Coronary artery (tissue), 2 donors: ENCODE data around the gene BPIFA3.

Source experiments
- DNase-seq: peaks from one replicate; pipeline ENCODE4 v3.0.0-alpha.2; 2017; ENCODE audit warnings: low spot score
- H3K27ac ChIP-seq, 2 donors: fragments of 200-600 bp; sonication (generic); one replicate each; pipeline ENCODE4 v1.5.1; 2016 to 2019
- H3K4me3 ChIP-seq: fragments of 200-600 bp; sonication (generic); 2 replicates; pipeline ENCODE4 v1.5.1; 2016; ENCODE audit warnings: mild to moderate bottlenecking, moderate library complexity
- CTCF ChIP-seq: fragments of 200-600 bp; sonication (generic); IDR thresholded peaks from one replicate; pipeline ENCODE4 v1.5.1; 2019; ENCODE audit warnings: antibody characterized with exemption

The BPIFA3 gene

GRCh38 chr20:33239979-33240736 is 23.0 kb downstream of the BPIFA3 start:
- DNase-seq, result no peak
- TF ChIP-seq CTCF, result no peak
- Histone ChIP-seq H3K27ac (no peak overlapping the region), H3K4me3 (no peak overlapping the region)

GRCh38 chr20:33240923-33241322 is 23.8 kb downstream of the BPIFA3 start:
- Histone ChIP-seq H3K27ac (no peak overlapping the region), H3K4me3 (no peak overlapping the region)
- TF ChIP-seq CTCF, result no peak
- DNase-seq, result no peak

- H3K4me3 ChIP-seq, result no peak overlapping the region
- no peak overlapping the region for H3K27ac ChIP-seq
- DNase-seq, result no peak
- no peak for TF ChIP-seq CTCF
These were observed 25.4 kb downstream of the BPIFA3 start for GRCh38 chr20:33242319-33243100.

- TF ChIP-seq CTCF, result no peak
- Histone ChIP-seq H3K27ac (no peak overlapping the region), H3K4me3 (no peak overlapping the region)
- no peak for DNase-seq
These were observed 28.9 kb downstream of the BPIFA3 start for GRCh38 chr20:33246077-33246476.

GRCh38 chr20:33249456-33249855 is 32.3 kb downstream of the BPIFA3 start:
- H3K27ac ChIP-seq, result no peak overlapping the region
- TF ChIP-seq CTCF, result no peak
- DNase-seq, result no peak
- no peak overlapping the region for H3K4me3 ChIP-seq

- H3K27ac ChIP-seq, result no peak overlapping the region
- no peak for TF ChIP-seq CTCF
- no peak for DNase-seq
- no peak overlapping the region for H3K4me3 ChIP-seq
These were observed 33.5 kb downstream of the BPIFA3 start for GRCh38 chr20:33250666-33251065.

GRCh38 chr20:33251496-33251895 is 34.3 kb downstream of the BPIFA3 start:
- no peak overlapping the region for H3K4me3 ChIP-seq
- H3K27ac ChIP-seq, result no peak overlapping the region
- DNase-seq, result no peak
- TF ChIP-seq CTCF, result no peak
